ENCODE results near the gene NT5C3A. TPM values are rescaled to one million over a fixed set of nuclear protein-coding genes. Genes with fewer than 3 reads are reported as not detected.

NT5C3A gene
- total RNA-seq, 1 experiment from 2014 or later, result 30.6 TPM

- no peak for DNase-seq (ENCODE audit: low spot score)
Observed at GRCh38 chr7:33075818-33076518, 13.4 kb upstream of the NT5C3A start.

- no peak for DNase-seq (ENCODE audit: low spot score)
Observed at GRCh38 chr7:33073243-33073642, 10.7 kb upstream of the NT5C3A start.

DNA sequence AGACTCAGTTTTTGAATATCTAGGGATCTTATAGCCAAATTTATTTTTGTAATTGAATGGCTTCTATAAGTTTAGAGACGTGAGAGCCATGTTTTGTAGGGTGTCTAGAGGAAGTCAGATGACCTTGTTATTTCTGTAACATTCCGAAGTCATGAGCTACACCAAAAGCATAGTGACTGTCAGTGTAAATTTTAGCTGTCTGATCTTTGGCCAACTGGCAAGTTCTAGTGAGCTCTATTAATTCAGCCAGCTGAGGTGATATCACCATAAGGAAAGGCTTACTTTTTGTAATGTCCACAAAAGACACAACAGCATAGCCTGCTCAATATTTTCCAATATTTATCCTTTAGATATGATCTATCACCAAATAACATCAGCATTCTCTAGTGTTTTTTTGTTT lies 9.9 kb upstream of the NT5C3A start:
- no peak for DNase-seq (ENCODE audit: low spot score)

GRCh38 chr7:33070831-33071230 lies 8.3 kb upstream of the NT5C3A start:
- DNase-seq (ENCODE audit: low spot score), result no peak

- DNase-seq (ENCODE audit: low spot score), result no peak
Observed at GRCh38 chr7:33070277-33070676, 7.7 kb upstream of the NT5C3A start.

DNA sequence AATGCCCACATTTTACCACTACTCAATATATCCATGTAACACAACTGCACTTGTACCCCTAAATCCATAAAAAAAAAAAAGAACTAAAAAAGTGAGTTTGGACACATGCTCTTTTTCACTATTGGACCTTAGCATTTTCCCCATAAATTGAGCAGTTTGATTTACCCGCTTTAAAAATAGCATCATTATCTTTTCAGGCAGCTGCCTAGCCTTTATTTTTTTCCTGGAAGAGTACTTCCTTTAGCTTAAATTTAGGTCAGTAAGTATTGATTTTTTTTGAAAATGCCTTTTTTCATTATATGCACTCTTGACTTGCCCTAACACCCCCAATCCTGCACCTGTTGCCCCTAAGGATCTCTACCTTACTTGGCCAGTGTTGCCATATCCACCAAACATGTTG lies 5.3 kb upstream of the NT5C3A start:
- DNase-seq (ENCODE audit: low spot score), result no peak

GRCh38 chr7:33066771-33067170 lies 4.2 kb upstream of the NT5C3A start:
- DNase-seq (ENCODE audit: low spot score), result no peak

DNA sequence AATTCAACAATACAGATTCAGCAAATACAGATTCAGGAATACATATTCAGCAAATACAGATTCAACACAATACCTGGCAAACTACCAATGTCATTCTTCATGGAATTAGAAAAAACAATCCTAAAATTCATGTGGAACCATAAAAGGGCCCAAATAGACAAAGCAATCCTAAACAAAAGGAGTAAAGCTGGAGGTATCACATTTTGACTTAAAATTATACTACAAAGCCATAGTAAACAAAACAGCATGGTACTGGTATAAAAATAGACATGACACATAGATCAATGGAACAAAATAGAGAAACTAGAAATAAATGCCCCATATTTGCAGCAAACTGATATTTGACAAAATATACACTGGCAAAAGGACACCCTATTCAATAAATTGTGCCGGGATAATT lies 3.4 kb upstream of the NT5C3A start:
- DNase-seq (ENCODE audit: low spot score), result no peak

DNA sequence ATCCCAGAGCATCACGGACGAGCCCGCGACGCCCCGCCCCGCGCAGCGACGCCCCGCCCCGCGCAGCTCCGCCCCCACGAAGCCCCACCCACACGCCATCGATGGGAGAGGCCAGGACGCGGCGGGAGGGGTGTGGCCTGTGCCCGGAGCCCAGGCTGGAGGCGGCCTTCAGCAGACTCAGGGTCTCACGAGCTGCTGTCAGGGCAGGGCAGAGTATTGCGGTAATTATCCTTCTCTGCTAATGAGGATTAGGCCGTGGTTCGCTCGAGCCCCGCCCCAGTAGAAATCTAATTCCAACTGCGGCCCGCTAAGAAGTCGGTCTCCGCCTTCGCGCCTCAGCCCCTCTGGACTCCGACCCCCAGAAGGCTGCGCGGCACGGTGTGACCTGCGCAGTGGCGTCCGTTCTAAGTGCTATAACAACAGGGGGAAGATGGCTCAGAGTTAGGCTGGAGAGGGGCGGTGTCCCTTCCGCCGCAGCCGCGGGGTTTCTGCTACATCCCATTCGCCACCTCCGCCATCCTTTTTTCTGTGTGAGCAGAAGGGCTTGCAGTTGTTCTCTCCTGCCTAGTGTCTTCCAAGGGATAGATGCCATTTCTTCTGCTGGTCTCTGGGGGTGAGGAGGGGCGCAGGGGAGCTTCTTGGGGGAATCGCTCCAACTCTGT lies 337 bp upstream of the NT5C3A start:
- peak; percentile 95 for DNase-seq (ENCODE audit: low spot score)

DNA sequence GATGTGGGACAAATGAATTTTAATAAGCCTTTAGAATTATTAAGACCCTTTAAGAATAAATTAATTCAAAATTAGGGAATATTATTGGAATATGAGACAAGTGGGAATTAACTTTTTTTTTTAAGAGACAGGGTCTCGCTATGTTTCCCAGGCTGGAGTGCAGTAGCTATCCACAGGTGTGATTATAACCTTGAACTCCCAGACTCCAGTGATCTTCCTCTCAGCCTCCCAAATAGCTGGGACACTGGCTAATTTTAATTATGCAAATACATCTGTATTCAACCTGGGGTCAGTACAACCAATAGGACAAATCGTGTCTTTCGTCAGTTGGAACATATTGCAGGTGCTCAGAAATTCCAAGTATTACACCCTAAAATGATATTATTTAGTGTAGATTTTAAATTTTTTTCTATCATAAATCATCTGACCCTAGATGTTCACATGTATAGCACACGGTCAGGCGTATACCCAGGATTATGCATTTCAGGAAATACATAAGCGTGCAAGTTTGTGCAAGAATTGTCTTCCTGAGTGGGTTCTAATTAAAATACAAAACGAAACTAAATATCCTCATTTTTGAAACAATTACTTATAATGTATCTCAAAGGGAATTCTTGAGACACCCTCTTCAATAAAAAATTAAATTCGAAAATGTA lies 1.2 kb downstream of the NT5C3A start:
- peak; percentile 40 for DNase-seq (ENCODE audit: low spot score)

DNA sequence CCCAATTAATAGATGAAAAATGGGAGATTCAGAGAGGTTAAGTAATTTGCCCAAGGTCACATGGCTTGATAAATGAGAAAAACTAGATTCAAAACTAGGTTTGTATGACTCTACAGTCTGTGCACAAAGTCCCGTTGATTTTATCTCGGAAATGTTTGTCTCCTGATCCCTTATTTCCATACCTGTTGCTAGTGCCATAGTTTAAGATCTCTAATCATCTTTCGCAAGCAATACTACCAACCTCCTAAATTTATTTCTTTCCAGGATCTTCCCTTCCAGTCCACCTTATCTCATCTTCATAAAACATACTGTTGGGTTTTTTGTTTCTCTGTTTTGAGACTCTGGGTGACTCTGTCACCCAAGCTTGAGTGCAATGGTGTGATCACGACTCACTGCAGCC lies 2.9 kb downstream of the NT5C3A start:
- DNase-seq (ENCODE audit: low spot score), result no peak

DNA sequence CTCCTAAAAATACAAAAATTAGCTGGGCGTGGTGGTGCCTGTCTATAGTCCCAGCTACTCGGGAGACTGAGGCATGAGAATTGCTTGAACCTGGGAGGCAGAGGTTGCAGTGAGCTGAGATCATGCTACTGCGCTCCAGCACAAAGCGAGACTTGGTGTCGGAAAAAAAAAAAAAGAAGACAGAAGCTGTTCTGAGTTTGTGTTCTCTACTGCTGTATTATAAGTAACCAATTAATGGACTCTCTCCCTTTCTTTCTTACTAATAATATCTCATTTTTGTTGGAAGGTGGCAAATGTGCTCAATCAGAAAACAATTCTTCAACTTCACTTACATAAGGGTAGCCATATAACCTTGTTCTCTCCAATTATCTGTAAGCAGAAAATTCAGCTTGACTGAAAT lies 7.4 kb downstream of the NT5C3A start:
- no peak for DNase-seq (ENCODE audit: low spot score)

GRCh38 chr7:33054261-33054964 lies 8.2 kb downstream of the NT5C3A start:
- DNase-seq (ENCODE audit: low spot score), result no peak

DNA sequence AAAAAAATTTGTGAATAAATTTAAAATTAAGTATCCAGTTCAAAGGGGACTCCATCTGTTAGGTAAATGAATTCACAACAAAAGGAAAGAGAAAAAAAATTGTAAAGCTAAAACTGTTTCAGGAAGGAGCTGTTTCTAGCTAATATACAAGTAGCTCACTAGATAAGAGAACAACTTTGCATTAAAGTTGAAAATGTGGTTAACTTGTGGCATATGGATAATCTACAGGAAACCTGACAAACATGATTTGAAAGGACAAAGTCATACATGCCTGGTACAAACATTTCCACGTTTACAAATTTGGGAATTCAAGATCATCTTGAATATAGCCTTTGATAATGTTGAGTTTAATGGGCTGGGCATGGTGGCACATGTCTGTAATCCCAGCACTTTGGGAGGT lies 8.9 kb downstream of the NT5C3A start:
- no peak for DNase-seq (ENCODE audit: low spot score)

DNA sequence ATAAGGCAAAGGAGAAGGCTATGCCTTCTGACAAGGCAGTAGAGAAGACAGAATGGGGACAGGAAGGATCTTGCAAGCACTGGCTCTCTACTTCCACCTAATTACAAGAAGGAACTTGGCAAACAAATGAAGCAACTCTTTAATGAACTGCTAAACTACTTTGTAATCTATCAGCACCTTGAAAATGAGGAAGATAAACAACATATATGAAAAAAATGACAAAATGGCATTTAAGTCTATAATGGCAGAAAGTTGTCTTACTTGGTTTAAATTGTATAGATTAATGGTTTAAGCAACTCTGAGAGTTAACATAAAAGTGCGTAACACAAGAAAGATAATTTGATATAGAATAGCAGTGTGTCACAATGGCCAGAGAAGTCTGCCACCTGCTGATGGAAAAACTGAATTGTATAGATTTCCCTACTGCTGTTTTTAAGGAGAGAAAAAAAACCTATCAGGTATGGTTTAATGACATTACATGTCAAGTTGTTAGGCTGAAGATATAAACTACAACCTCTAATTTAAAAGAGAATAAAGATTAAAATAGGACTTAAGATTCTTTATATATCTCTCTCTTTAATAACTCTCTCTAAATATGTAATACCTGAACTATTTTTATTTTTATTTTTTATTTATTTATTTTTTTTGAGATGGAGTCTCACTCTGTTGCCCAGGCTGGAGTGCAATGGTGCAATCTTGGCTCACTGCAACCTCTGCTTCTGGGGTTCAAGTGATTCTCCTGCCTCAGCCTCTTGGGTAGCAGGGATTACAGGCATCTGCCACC lies 11.8 kb downstream of the NT5C3A start:
- DNase-seq (ENCODE audit: low spot score), result peak; percentile 93

DNA sequence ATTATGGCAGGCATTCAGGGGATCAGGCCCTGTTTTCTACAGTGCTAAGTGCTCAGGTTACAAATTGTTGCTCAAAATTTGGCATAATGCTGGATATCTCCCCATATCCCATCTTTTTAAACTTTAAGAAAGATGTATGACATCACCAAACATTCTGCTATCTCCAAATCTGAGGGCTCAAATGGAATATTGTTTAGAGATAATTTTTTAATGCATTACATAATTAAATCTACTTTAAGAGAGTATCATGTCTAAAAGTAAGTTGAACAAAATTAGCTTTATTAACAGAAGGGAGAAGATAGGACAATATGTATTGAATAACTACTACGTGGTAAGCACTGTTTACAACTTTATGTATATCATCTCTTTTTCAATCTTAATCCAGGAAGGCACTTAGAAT lies 13.9 kb downstream of the NT5C3A start:
- DNase-seq (ENCODE audit: low spot score), result no peak

- DNase-seq (ENCODE audit: low spot score), result no peak
Observed at GRCh38 chr7:33048257-33048656, 14.3 kb downstream of the NT5C3A start.

DNA sequence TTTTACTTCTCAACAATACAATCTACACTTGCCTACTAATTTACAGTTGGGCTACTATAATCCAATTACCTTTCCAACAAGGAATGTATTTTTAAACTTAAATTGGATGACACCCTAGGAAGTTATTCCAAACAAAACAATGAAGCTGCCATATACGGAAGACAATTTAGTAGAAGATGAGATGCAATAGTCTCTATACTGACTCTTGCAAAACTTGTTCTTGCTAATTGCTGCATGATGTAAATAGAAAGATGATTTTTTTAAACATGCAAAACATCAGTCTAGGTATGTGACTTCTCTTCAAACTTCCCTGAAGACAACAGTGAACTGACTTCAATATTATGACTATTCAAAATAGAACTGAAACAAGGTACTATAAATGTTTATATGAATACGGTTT lies 17.6 kb downstream of the NT5C3A start:
- peak; percentile 62 for DNase-seq (ENCODE audit: low spot score)

DNA sequence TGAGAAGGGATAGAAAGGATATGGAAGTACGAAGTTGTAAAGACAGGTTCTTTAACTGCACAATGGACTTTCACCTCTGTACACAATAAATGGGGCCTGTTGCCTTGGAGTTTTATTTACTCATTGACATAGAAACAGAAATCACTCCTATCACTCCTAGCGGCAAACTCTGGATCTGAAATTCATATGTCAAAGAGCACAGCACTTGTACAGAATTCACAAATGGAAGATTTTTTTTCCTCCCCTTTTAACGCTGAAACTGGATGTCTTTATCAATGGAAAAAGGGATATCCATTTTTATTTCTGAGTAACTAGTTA lies 18.2 kb downstream of the NT5C3A start:
- peak; percentile 98 for DNase-seq (ENCODE audit: low spot score)

GRCh38 chr7:33043501-33044400 lies 18.8 kb downstream of the NT5C3A start:
- peak; percentile 50 for DNase-seq (ENCODE audit: low spot score)

Measured in HT-29 (cell line).